ENCODE results near the gene ZBTB2. TPM values are rescaled to one million over a fixed set of nuclear protein-coding genes. Genes with fewer than 3 reads are reported as not detected.

ZBTB2 gene
- total RNA-seq, 3 donors from 2014 or later (not counting 1 experiment from before 2014, with no cell fraction given) = 27.4 to 36.9 (median 29.9) TPM

GRCh38 chr6:151326116-151326825 is 65.1 kb downstream of the ZBTB2 start:
- TF ChIP-seq, protein P1, sequence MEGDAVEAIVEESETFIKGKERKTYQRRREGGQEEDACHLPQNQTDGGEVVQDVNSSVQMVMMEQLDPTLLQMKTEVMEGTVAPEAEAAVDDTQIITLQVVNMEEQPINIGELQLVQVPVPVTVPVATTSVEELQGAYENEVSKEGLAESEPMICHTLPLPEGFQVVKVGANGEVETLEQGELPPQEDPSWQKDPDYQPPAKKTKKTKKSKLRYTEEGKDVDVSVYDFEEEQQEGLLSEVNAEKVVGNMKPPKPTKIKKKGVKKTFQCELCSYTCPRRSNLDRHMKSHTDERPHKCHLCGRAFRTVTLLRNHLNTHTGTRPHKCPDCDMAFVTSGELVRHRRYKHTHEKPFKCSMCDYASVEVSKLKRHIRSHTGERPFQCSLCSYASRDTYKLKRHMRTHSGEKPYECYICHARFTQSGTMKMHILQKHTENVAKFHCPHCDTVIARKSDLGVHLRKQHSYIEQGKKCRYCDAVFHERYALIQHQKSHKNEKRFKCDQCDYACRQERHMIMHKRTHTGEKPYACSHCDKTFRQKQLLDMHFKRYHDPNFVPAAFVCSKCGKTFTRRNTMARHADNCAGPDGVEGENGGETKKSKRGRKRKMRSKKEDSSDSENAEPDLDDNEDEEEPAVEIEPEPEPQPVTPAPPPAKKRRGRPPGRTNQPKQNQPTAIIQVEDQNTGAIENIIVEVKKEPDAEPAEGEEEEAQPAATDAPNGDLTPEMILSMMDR (IDR thresholded peaks at IDR 0.05) = no peak
- no peaks in the 10 kb centered on the region for H3K9me3 Mint-ChIP-seq
- no peak overlapping the region for H3K27ac Mint-ChIP-seq
- H3K4me3 ChIP-seq (ENCODE audit: low read length) = no peak overlapping the region
- H3K27me3 ChIP-seq (ENCODE audit: control insufficient read depth, insufficient read depth, low read length) = peaks cover 23% of the 10 kb centered on the region
- H3K4me1 Mint-ChIP-seq = peaks cover 23 to 27% of the 10 kb centered on the region in 2 donors
- no peak overlapping the region for H3K27ac ChIP-seq (ENCODE audit: low read length)
- 83% methylated on average over 7 of the region's 8 CpGs for WGBS (ENCODE audit: insufficient coverage)
- no peak for ATAC-seq
- peak overlapping the region; percentile 84 for H3K4me3 Mint-ChIP-seq
- no peaks in the 10 kb centered on the region for H3K9me3 ChIP-seq (ENCODE audit: control insufficient read depth, insufficient read depth, low read length)
- H3K36me3 ChIP-seq (ENCODE audit: control insufficient read depth, insufficient read depth, low read length) = no peaks in the 10 kb centered on the region
- DNase-seq = no peak
- no peaks in the 10 kb centered on the region for H3K36me3 Mint-ChIP-seq
- H3K4me1 ChIP-seq (ENCODE audit: control insufficient read depth, insufficient read depth, low read length) = peaks cover 17% of the 10 kb centered on the region
- H3K27me3 Mint-ChIP-seq (ENCODE audit: low read depth in 2 of 2) = peaks cover 33 to 35% of the 10 kb centered on the region in 2 donors
- intact Hi-C loops (cut with micrococcal nuclease) = no loop called here

DNA sequence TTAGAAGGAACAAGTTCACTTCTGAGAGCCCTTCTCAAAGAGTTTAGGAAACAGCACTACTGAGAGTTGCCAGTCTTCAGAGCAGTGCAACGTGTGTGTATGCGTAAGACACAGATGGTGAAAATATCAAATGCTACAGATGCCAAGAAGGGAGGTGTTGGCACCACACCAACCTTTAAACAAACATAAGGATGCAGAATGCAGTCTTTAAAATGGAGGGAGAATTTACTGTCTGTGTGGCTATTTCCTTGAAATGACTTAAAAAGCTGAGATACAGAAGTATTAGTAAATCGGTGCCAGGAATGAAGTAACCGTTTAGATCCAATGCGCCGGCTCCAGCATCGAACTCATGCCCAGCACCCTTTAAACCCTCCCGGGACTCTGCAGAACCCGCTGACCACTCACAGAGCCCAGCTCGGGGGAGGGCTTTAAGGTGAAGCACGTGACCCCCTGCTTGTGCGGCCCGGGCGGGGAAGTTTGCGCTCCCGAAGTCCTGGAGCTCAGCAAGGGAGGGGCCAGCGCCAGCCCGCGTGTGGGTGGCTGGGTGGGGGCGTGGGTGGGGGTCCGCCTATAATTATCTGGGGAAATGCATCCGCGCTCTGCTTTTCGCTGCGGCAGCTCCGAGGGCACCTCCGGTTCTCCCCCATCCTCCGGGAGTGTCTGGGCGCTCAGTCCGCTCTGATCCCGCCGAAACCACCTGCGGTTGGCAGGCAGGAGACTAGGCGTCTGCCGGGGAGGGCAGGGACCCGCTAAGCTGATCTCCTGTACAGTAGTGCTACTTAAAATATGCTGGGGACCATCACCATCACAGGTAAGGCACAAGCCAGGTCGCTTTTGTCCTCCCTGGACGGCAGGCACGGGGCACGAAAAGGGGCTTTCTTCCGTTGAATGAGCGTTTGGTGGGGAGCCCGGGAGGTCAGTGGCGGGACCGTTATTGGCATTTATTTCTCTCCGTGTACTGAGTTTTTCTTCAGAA is 66.0 kb downstream of the ZBTB2 start:
- no peaks in the 10 kb centered on the region for H3K9me3 Mint-ChIP-seq
- H3K36me3 ChIP-seq (ENCODE audit: control insufficient read depth, insufficient read depth, low read length) = no peaks in the 10 kb centered on the region
- H3K36me3 Mint-ChIP-seq = no peaks in the 10 kb centered on the region
- peaks cover 17% of the 10 kb centered on the region for H3K4me1 ChIP-seq (ENCODE audit: control insufficient read depth, insufficient read depth, low read length)
- H3K27ac Mint-ChIP-seq = no peak overlapping the region
- peaks cover 23 to 27% of the 10 kb centered on the region in 2 donors for H3K4me1 Mint-ChIP-seq
- peak overlapping the region; percentile 84 for H3K4me3 Mint-ChIP-seq
- no peaks in the 10 kb centered on the region for H3K9me3 ChIP-seq (ENCODE audit: control insufficient read depth, insufficient read depth, low read length)
- peaks cover 39 to 40% of the 10 kb centered on the region in 2 donors for H3K27me3 Mint-ChIP-seq (ENCODE audit: low read depth in 2 of 2)
- TF ChIP-seq, protein P1 (IDR thresholded peaks at IDR 0.05) = no peak
- DNase-seq = peak; percentile 19 to 42
- peak in 1 of 3 donors; percentile 52 for ATAC-seq
- WGBS (ENCODE audit: insufficient coverage) = 7% methylated on average over 46 of the region's 46 CpGs
- intact Hi-C loops (cut with micrococcal nuclease) = no loop called here
- H3K27me3 ChIP-seq (ENCODE audit: control insufficient read depth, insufficient read depth, low read length) = peaks cover 23% of the 10 kb centered on the region
- peak overlapping the region; percentile 20 for H3K4me3 ChIP-seq (ENCODE audit: low read length)
- no peak overlapping the region for H3K27ac ChIP-seq (ENCODE audit: low read length)

DNA sequence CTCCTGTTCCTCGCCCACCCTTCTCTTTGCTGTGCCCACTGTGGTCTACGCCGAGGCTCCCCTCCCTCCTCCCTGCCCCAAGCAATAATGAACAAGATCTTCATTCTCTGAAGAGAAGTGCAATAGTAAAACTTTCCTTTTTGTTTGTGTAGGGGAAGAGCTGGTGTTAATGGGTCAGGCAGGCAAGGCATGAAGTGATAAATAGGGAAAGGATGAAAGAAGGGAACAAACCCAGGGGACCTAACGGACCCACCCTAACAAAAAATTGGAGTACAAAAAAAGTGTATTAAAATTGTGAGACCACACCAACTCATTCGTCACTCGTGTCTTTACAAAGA is 66.9 kb downstream of the ZBTB2 start:
- H3K27ac Mint-ChIP-seq = no peak overlapping the region
- peaks cover 23 to 27% of the 10 kb centered on the region in 2 donors for H3K4me1 Mint-ChIP-seq
- Histone ChIP-seq H3K4me3 (ENCODE audit: low read length) (no peak overlapping the region), H3K27ac (ENCODE audit: low read length) (no peak overlapping the region), H3K27me3 (ENCODE audit: control insufficient read depth, insufficient read depth, low read length) (peaks cover 23% of the 10 kb centered on the region), H3K9me3 (ENCODE audit: control insufficient read depth, insufficient read depth, low read length) (no peaks in the 10 kb centered on the region), H3K4me1 (ENCODE audit: control insufficient read depth, insufficient read depth, low read length) (peaks cover 17% of the 10 kb centered on the region), H3K36me3 (ENCODE audit: control insufficient read depth, insufficient read depth, low read length) (no peaks in the 10 kb centered on the region)
- no peaks in the 10 kb centered on the region for H3K9me3 Mint-ChIP-seq
- intact Hi-C loops (cut with micrococcal nuclease) = loop anchor here (1.0 kb wide), 2 partner anchors 310 to 432 kb away; no protein-coding TSS in a partner anchor
- 33% methylated on average over 6 of the region's 6 CpGs for WGBS (ENCODE audit: insufficient coverage)
- ATAC-seq (no peak), DNase-seq (no peak)
- TF ChIP-seq, protein P1 (IDR thresholded peaks at IDR 0.05) = peak; percentile 59
- no peak overlapping the region for H3K4me3 Mint-ChIP-seq
- H3K36me3 Mint-ChIP-seq = no peaks in the 10 kb centered on the region
- peaks cover 42 to 43% of the 10 kb centered on the region in 2 donors for H3K27me3 Mint-ChIP-seq (ENCODE audit: low read depth in 2 of 2)
